Breast epithelium (tissue), 4 donors: Measurements from ENCODE around the gene NR3C2. TPM values are rescaled to one million over a fixed set of nuclear protein-coding genes. Genes with fewer than 3 reads are reported as not detected.

ENCODE experiments used
- DNase-seq, 2 donors: peaks; one replicate each; pipeline ENCODE4 v3.0.0-alpha.2; 2019; ENCODE audit warnings: low spot score in 2 of 2
- H3K27ac ChIP-seq, 2 donors: fragments of 200-600 bp; sonication (generic) in 1 of 2; one replicate each; pipeline ENCODE4 v1.5.1; 2016 to 2019; ENCODE audit warnings: mild to moderate bottlenecking in 1 of 2
- H3K27me3 ChIP-seq, 2 donors: fragments of 200-600 bp; sonication (generic) in 1 of 2; one replicate each; pipeline versions ENCODE4 v1.5.1 to v1.6.0; 2017 to 2019; ENCODE audit warnings: control low read depth in 1 of 2, mild to moderate bottlenecking in 1 of 2
- H3K36me3 ChIP-seq: fragments of 200-600 bp; one replicate; pipeline ENCODE4 v1.5.1; 2019
- H3K4me1 ChIP-seq, 2 donors: fragments of 200-600 bp; sonication (generic); one replicate each; pipeline ENCODE4 v1.5.1; 2016 to 2019; ENCODE audit warnings: control low read depth in 1 of 2
- H3K4me3 ChIP-seq, 3 donors: fragments of 200-600 bp; sonication (generic); 1 replicate in 2 of 3; 2 replicates in 1 of 3; pipeline ENCODE4 v1.5.1; 2016 to 2019; ENCODE audit warnings: mild to moderate bottlenecking in 3 of 3, moderate library complexity in 2 of 3
- H3K9me3 ChIP-seq, 2 donors: fragments of 200-600 bp; sonication (generic) in 1 of 2; one replicate each; pipeline ENCODE4 v1.5.1; 2016 to 2019; ENCODE audit warnings: control low read depth in 1 of 2
- CTCF ChIP-seq, 3 donors: fragments of 450-650 bp; IDR thresholded peaks; one replicate each; pipeline ENCODE4 v1.5.1; 2016 to 2017; ENCODE audit warnings: antibody characterized with exemption in 3 of 3, mild to moderate bottlenecking in 3 of 3, moderate library complexity in 3 of 3
- POLR2A ChIP-seq: fragments of 450-650 bp; IDR thresholded peaks from one replicate; pipeline ENCODE4 v1.6.1; 2016; ENCODE audit warnings: antibody characterized with exemption, mild to moderate bottlenecking, moderate library complexity
- POLR2AphosphoS5 ChIP-seq, 3 donors: sonication (generic); formaldehyde crosslinking; IDR thresholded peaks; one replicate each; pipeline ENCODE4 v1.6.1; 2017; ENCODE audit warnings: antibody characterized with exemption in 3 of 3
- intact Hi-C: fragments of 100-400 bp; cut with DNase I; formaldehyde crosslinking; loops from one replicate; pipeline ENCODE4 v1.15.1; 2023; ENCODE audit warnings: low total_unique reads
- total RNA-seq, 3 donors: library from RNA; depleted of rRNA; stranded (reverse); fragments of >200 nt; gene quantifications; one replicate each; pipeline ENCODE4 v1.1.0, GENCODE V29; 2016

Gene NR3C2
- total RNA-seq, 3 donors from 2014 or later: 8.0 to 39.5 (median 13.8) TPM

DNA sequence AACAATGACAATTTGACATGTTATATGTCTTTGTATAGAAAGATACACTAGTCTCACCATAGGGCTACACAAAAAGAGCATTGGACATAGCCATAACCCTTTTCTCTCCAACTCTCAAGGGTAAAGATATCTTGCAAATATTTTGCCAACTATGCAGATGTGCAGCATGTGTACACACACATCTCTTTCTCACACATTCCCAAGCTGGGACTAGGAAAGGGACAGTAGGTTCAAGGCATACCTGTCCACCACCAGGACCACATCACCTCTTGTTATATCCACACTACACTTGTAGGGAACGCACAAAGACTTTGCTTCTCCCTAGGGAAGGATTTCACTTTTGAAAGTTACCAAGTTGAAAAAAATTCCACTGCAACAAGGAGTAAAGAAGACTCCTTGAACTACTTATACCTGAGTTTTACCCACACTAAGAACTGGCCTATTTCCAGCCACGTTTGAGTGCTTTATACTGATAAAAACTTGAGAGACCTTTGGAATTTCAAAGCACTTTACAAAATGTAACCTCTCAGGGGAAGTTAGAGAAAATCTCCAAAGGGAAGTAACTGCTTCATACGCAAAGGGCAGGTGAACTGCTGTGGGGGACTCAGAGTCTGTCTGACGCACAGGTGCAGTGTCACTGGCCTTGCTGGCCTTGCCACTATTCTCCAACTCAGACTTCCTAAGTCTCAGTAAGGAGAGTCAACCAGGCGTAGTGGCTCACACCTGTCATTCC is 36.9 kb downstream of the NR3C2 start:
- no peak overlapping the region for H3K27ac ChIP-seq
- no peak for DNase-seq

DNA sequence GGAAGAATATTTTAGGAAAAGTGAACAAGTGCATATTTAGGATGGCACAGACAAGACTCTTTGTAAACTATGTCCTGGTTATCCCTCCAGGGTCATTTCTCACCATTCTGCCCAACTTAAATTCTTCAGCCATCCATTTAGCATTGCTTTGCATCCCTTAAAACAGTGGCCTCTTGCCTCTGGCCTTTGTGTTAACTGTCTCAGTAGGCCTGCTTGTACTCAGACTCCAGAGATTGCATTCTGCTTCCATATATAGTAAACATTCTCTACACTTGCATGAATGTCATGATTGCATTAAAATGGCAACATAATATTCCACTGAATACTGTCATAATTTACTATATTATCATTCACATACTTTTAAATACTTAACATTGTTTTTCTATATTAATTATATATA is 43.2 kb downstream of the NR3C2 start:
- no peaks in the 10 kb centered on the region for H3K36me3 ChIP-seq
- intact Hi-C loops: no loop called here

More for the DNA sequence above, 36.9 kb downstream of the NR3C2 start:
- no peaks in the 10 kb centered on the region for H3K9me3 ChIP-seq
- H3K36me3 ChIP-seq: no peaks in the 10 kb centered on the region
- intact Hi-C loops: no loop called here
- no peak overlapping the region for H3K4me3 ChIP-seq
- no peaks in the 10 kb centered on the region for H3K27me3 ChIP-seq
- TF ChIP-seq POLR2AphosphoS5 (IDR thresholded peaks at IDR 0.05): no peak
- TF ChIP-seq CTCF (IDR thresholded peaks at IDR 0.05): no peak
- no peak for TF ChIP-seq POLR2A
- no peaks in the 10 kb centered on the region for H3K4me1 ChIP-seq

DNA sequence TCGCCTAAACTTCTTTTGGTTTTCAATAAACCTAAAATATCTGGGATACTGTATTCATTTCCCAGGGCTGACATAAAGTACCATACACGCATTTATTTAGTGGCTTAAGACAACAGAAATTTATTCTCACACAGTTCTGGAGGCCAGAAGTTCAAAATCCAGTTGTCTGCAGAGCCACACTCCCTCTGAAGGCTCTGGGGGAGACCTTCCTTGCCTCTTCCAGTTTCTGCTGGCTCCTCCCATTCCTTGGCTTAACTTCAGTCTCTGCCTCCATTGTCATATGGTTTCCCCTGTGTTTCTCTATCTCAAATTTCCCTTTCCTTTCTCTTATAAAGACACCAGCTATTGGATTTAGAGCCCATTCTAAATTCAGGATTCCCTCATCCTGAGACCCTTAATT is 44.4 kb downstream of the NR3C2 start:
- Histone ChIP-seq H3K4me1 (no peaks in the 10 kb centered on the region), H3K27ac (no peak overlapping the region), H3K36me3 (no peaks in the 10 kb centered on the region), H3K9me3 (no peaks in the 10 kb centered on the region), H3K4me3 (no peak overlapping the region), H3K27me3 (no peaks in the 10 kb centered on the region)
- no peak for DNase-seq
- TF ChIP-seq POLR2AphosphoS5 (IDR thresholded peaks at IDR 0.05): no peak
- no peak for TF ChIP-seq CTCF (IDR thresholded peaks at IDR 0.05)
- no peak for TF ChIP-seq POLR2A
- intact Hi-C loops: no loop called here

More for the DNA sequence above, 43.2 kb downstream of the NR3C2 start:
- Histone ChIP-seq H3K27ac (no peak overlapping the region), H3K4me3 (no peak overlapping the region), H3K27me3 (no peaks in the 10 kb centered on the region), H3K4me1 (no peaks in the 10 kb centered on the region), H3K9me3 (no peaks in the 10 kb centered on the region)
- TF ChIP-seq CTCF (IDR thresholded peaks at IDR 0.05): no peak
- no peak for TF ChIP-seq POLR2AphosphoS5 (IDR thresholded peaks at IDR 0.05)
- TF ChIP-seq POLR2A: no peak
- no peak for DNase-seq

DNA sequence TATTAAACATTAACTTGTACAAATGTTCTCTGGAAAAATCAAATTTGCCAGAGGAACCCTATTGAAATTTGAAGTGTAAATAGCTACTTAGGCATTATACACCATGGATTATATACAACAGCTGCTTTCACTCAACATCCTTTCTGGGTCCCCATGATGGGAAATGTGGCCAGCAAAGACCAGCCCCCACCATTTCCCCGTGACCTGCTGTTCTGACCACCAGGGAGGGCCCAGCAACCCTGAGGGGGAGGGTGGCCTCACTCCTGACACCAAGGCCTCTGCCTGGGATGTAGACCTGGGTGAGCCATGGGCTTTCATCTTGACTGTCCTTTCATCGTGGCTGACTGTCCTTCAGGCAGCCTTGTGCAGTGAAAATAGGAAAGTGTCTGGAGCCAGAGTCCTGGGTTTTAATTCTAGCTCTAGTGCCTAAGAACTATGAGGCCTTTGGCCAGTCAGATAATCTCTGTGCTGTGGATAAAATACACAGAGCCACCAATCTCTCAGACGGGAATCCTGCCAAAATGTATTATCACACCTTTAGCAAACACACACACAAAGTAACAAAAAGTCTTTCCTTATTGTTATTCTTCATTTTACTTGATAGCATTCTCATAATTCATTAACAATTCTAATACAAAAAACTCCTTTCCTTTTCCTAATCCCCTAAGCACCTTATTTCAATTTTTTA is 45.1 kb downstream of the NR3C2 start:
- Histone ChIP-seq H3K4me3 (no peak overlapping the region), H3K9me3 (no peaks in the 10 kb centered on the region), H3K27ac (no peak overlapping the region), H3K4me1 (no peaks in the 10 kb centered on the region), H3K27me3 (no peaks in the 10 kb centered on the region), H3K36me3 (no peaks in the 10 kb centered on the region)
- no peak for TF ChIP-seq POLR2A
- TF ChIP-seq CTCF (IDR thresholded peaks at IDR 0.05): no peak
- no peak for TF ChIP-seq POLR2AphosphoS5 (IDR thresholded peaks at IDR 0.05)
- intact Hi-C loops: no loop called here
- DNase-seq: no peak

- DNase-seq: no peak
- H3K27me3 ChIP-seq: no peaks in the 10 kb centered on the region
- no peaks in the 10 kb centered on the region for H3K9me3 ChIP-seq
- no peak for TF ChIP-seq POLR2A
- TF ChIP-seq CTCF (IDR thresholded peaks at IDR 0.05): no peak
- no peaks in the 10 kb centered on the region for H3K4me1 ChIP-seq
- intact Hi-C loops: no loop called here
- no peak overlapping the region for H3K4me3 ChIP-seq
- H3K36me3 ChIP-seq: no peaks in the 10 kb centered on the region
- no peak overlapping the region for H3K27ac ChIP-seq
These were observed 46.4 kb downstream of the NR3C2 start for GRCh38 chr4:148395771-148396170.
